ENCODE results near the gene C19orf33. TPM values are rescaled to one million over a fixed set of nuclear protein-coding genes. Genes with fewer than 3 reads are reported as not detected.

C19orf33 gene
- total RNA-seq, 1 donor from 2014 or later = not detected

DNA sequence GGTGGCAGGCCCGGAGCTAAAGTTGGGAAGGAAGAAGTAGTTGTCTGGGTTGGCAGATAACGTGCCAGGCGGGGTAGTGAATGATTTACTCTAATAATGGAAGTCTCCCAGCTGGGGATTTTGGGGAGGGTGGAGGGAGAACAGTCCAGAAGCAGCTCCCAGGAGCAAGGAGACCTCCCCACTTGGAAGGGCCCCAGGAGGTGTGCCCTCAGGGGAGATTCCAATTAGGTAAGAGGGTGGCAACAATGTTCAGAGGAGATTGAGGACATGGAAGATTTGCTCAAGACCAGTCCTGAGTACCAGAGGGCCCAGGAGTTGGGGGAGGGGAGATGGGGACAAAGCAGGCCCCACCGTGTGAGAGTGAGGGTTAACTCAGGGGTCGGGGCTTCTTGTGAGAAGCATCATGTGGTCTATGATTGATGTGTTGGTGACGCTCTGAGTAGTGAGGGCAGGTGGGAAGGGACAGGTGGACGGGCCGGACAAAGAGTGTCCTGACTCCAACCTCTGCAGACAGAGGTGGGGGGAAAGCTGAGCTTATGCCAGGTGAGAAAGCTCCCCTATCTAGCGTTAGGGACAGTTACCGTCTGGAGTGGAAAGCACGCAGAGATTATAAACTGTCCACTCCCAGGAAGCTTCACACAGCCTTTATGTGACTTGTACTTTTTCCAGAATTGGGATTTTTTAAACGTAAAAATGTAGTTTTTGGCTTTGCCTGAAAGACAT lies 36.1 kb upstream of the C19orf33 start:
- H3K4me1 Mint-ChIP-seq (ENCODE audit: unreplicated experiment) = peaks cover 62% of the 10 kb centered on the region

DNA sequence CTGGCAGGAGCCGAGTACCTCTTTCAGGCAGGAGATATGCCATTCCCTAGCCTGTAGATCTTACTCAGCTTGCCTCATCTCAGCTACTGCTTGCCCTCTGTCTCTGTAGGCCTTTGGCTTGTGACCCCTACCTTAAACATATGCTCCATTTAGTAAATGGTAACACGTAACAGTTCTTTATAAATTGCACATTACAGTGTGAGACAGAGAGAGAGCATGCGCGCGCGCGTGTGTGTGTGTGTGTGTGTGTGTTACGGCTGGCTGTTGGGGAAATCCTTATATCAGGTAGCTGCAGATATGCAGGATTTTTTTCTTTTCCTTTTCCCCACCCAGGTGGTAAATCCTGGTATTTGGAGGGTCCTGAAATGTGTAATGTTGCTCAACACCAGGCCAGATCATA lies 35.5 kb upstream of the C19orf33 start:
- TF ChIP-seq, protein P1, sequence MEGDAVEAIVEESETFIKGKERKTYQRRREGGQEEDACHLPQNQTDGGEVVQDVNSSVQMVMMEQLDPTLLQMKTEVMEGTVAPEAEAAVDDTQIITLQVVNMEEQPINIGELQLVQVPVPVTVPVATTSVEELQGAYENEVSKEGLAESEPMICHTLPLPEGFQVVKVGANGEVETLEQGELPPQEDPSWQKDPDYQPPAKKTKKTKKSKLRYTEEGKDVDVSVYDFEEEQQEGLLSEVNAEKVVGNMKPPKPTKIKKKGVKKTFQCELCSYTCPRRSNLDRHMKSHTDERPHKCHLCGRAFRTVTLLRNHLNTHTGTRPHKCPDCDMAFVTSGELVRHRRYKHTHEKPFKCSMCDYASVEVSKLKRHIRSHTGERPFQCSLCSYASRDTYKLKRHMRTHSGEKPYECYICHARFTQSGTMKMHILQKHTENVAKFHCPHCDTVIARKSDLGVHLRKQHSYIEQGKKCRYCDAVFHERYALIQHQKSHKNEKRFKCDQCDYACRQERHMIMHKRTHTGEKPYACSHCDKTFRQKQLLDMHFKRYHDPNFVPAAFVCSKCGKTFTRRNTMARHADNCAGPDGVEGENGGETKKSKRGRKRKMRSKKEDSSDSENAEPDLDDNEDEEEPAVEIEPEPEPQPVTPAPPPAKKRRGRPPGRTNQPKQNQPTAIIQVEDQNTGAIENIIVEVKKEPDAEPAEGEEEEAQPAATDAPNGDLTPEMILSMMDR (IDR thresholded peaks at IDR 0.05) = no peak
- no peaks in the 10 kb centered on the region for H3K27me3 Mint-ChIP-seq (ENCODE audit: unreplicated experiment)
- H3K4me1 Mint-ChIP-seq (ENCODE audit: unreplicated experiment) = peaks cover 60% of the 10 kb centered on the region
- peak overlapping the region; percentile 38 for H3K27ac Mint-ChIP-seq (ENCODE audit: unreplicated experiment)
- no peaks in the 10 kb centered on the region for H3K9me3 Mint-ChIP-seq (ENCODE audit: unreplicated experiment)
- no peak for DNase-seq (ENCODE audit: extremely low spot score, unreplicated experiment)
- no peak overlapping the region for H3K4me3 Mint-ChIP-seq (ENCODE audit: unreplicated experiment)
- H3K36me3 Mint-ChIP-seq (ENCODE audit: unreplicated experiment) = no peaks in the 10 kb centered on the region

More for the DNA sequence above, 36.1 kb upstream of the C19orf33 start:
- H3K27ac Mint-ChIP-seq (ENCODE audit: unreplicated experiment) = peak overlapping the region; percentile 70
- no peaks in the 10 kb centered on the region for H3K27me3 Mint-ChIP-seq (ENCODE audit: unreplicated experiment)
- TF ChIP-seq, protein P1 (IDR thresholded peaks at IDR 0.05) = no peak
- no peak overlapping the region for H3K4me3 Mint-ChIP-seq (ENCODE audit: unreplicated experiment)
- no peak for DNase-seq (ENCODE audit: extremely low spot score, unreplicated experiment)
- no peaks in the 10 kb centered on the region for H3K36me3 Mint-ChIP-seq (ENCODE audit: unreplicated experiment)
- no peaks in the 10 kb centered on the region for H3K9me3 Mint-ChIP-seq (ENCODE audit: unreplicated experiment)

DNA sequence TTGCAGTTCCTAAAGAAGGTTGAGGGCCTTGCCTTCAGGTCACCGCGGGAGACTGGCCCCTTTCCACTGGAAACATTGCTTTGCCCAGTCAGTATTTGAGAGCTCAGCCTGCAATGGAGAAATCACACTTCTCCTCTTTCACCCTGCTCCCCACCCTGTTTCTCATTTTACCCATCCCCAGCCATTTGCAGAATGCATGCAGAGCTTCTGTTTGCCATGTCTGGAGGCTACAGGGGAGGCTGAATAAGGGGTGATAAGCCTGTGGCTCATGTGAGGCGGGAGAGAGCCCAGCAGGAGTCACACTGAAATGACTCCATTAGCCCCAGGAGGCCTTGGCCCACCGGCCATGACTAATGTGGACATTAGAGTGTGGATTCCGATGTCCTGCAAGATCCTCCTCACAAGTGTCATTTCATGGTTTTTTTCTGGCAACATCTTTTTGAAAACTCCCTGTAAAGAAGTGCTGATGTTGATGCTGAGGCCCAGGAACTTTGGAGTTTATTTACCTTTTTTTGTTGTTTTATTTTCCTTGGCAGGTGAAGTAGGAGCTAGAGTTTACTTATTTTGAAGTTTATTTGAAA lies 33.4 kb upstream of the C19orf33 start:
- no peaks in the 10 kb centered on the region for H3K36me3 Mint-ChIP-seq (ENCODE audit: unreplicated experiment)

DNA sequence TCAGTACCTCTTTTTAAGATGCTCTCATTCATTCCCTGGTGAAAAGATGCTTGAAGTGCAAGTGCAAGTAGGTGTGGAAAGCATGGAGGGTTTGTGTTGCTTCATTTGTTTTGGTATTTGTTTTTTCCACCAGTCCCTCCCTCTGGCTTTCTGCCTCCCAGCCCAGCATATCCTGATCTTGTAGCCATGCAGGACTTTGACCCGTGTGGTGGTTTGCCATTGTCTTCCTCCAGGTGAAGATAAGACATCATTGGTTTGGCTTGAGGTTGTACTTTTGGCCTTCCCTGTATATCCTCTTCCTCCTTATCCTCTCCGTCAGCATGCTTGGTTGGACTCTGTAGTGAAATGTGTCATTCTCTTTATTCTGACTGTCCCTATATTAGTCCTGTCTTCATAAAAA lies 30.6 kb upstream of the C19orf33 start:
- no peaks in the 10 kb centered on the region for H3K36me3 Mint-ChIP-seq (ENCODE audit: unreplicated experiment)
- H3K4me3 Mint-ChIP-seq (ENCODE audit: unreplicated experiment) = no peak overlapping the region
- H3K27ac Mint-ChIP-seq (ENCODE audit: unreplicated experiment) = no peak overlapping the region
- TF ChIP-seq, protein P1 (IDR thresholded peaks at IDR 0.05) = no peak
- H3K27me3 Mint-ChIP-seq (ENCODE audit: unreplicated experiment) = no peaks in the 10 kb centered on the region
- H3K9me3 Mint-ChIP-seq (ENCODE audit: unreplicated experiment) = no peaks in the 10 kb centered on the region
- no peak for DNase-seq (ENCODE audit: extremely low spot score, unreplicated experiment)
- H3K4me1 Mint-ChIP-seq (ENCODE audit: unreplicated experiment) = peaks cover 47% of the 10 kb centered on the region

More for the DNA sequence above, 33.4 kb upstream of the C19orf33 start:
- no peaks in the 10 kb centered on the region for H3K27me3 Mint-ChIP-seq (ENCODE audit: unreplicated experiment)
- H3K9me3 Mint-ChIP-seq (ENCODE audit: unreplicated experiment) = no peaks in the 10 kb centered on the region
- DNase-seq (ENCODE audit: extremely low spot score, unreplicated experiment) = no peak
- TF ChIP-seq, protein P1 (IDR thresholded peaks at IDR 0.05) = no peak
- H3K4me3 Mint-ChIP-seq (ENCODE audit: unreplicated experiment) = no peak overlapping the region
- H3K4me1 Mint-ChIP-seq (ENCODE audit: unreplicated experiment) = peaks cover 47% of the 10 kb centered on the region
- H3K27ac Mint-ChIP-seq (ENCODE audit: unreplicated experiment) = peak overlapping the region; percentile 69

DNA sequence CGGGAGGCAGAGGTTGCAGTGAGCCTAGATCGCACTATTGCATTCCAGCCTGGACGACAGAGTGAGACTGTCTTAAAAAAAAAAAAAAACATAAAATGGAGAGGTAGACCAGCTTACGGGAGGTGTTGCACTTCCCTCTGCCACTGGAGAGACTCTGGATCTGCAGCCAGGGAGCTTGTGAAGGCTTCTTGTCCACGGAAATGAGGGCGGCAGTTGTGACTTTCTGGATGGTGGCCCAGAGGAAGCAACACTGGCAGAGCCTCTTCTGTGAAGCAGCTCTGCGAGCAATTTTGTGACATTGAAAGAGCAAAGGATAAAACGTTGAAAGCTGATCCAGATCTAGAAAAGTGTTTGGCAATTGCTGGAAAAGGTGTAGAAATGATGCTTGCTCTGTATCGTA lies 29.3 kb upstream of the C19orf33 start:
- no peak overlapping the region for H3K4me3 Mint-ChIP-seq (ENCODE audit: unreplicated experiment)
- TF ChIP-seq, protein P1 (IDR thresholded peaks at IDR 0.05) = no peak
- H3K27ac Mint-ChIP-seq (ENCODE audit: unreplicated experiment) = no peak overlapping the region
- H3K36me3 Mint-ChIP-seq (ENCODE audit: unreplicated experiment) = no peaks in the 10 kb centered on the region
- peaks cover 43% of the 10 kb centered on the region for H3K4me1 Mint-ChIP-seq (ENCODE audit: unreplicated experiment)
- no peaks in the 10 kb centered on the region for H3K9me3 Mint-ChIP-seq (ENCODE audit: unreplicated experiment)
- DNase-seq (ENCODE audit: extremely low spot score, unreplicated experiment) = no peak
- no peaks in the 10 kb centered on the region for H3K27me3 Mint-ChIP-seq (ENCODE audit: unreplicated experiment)

Data from osteocyte (in vitro differentiated cells).